Erythroblast (primary cell): ENCODE results near the gene ZC3H7B.

Experiments
- GATA1 ChIP-seq: IDR thresholded peaks from 2 replicates; pipeline ENCODE4 v1.6.1; 2011; ENCODE audit warnings: low read depth, mild to moderate bottlenecking, control low read depth, low read length, moderate library complexity
- POLR2A ChIP-seq: IDR thresholded peaks from 2 replicates; pipeline ENCODE4 v1.6.1; 2011; ENCODE audit warnings: mild to moderate bottlenecking, low read length

GRCh38 chr22:41343300-41343699, 42.0 kb downstream of the ZC3H7B start:
- TF ChIP-seq POLR2A (no peak), GATA1 (no peak)
